Measurements from ENCODE around the gene IL1R1. TPM values are rescaled to one million over a fixed set of nuclear protein-coding genes. Genes with fewer than 3 reads are reported as not detected.

The IL1R1 gene
- total RNA-seq, 1 experiment from 2014 or later = 0.61 TPM

GRCh38 chr2:102172745-102173144, 30.2 kb downstream of the IL1R1 start:
- DNase-seq (ENCODE audit: low spot score) = no peak

- no peak for DNase-seq (ENCODE audit: low spot score)
These were observed 33.6 kb downstream of the IL1R1 start for GRCh38 chr2:102176172-102176571.

GRCh38 chr2:102177814-102178478, 35.4 kb downstream of the IL1R1 start:
- DNase-seq (ENCODE audit: low spot score) = no peak

GRCh38 chr2:102179061-102179460, 36.5 kb downstream of the IL1R1 start:
- no peak for DNase-seq (ENCODE audit: low spot score)

GRCh38 chr2:102179788-102180686, 37.5 kb downstream of the IL1R1 start:
- no peak for DNase-seq (ENCODE audit: low spot score)

GRCh38 chr2:102180687-102180999, 38.1 kb downstream of the IL1R1 start:
- no peak for DNase-seq (ENCODE audit: low spot score)

- no peak for DNase-seq (ENCODE audit: low spot score)
These were observed 38.8 kb downstream of the IL1R1 start for GRCh38 chr2:102181376-102181775.

DNA sequence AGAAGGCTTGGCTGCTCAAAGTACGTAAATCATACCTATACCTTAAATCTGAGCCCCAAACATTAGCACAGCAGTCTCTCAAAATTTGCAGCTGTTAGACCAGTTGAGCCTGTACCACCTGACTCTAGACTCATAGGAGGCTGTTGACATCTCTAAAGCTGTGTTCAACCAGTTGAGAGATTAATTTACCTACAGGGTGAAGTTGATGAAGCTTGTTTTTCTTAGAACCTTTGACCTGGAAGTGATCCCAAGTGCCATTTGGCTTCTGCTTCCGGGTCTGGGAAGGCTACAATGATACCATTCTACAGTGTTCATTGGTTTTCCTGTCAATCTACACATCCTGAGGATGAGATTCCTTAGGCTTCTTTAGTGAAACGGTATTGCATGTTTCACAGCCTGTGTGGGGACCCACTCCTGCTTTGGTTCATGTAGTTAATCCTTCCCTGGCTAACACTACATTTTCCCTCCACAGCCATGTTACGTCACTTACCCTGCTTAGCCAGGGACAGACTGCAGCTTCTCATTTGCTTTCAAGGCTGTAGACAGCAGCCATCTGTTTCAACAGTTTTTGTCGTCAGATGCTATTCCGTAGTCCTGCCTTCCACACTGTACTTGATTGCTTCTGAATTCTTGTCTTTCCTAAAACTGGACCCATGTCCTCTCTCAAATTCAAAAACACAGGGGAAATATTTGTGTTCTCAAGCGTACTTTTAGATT, 39.5 kb downstream of the IL1R1 start:
- no peak for DNase-seq (ENCODE audit: low spot score)

DNA sequence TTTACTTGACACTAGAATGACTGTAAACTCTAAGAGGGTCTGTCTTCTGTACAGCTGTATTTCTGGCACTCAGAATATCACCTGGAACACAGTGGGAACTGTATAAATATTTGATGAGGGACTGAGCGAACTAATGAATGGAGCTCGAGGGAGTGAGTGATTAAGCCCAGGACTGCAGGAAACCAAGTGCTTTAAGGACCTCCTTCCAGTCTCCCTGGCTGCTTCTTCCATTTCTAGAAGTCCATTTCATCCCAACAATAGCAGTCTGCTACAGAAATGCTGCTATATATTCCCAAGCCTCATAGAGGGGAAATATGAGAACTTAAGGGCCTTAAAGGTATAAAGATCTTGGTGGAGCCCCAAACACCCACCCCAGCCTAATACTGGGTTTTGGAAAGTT, 41.5 kb downstream of the IL1R1 start:
- no peak for DNase-seq (ENCODE audit: low spot score)

DNA sequence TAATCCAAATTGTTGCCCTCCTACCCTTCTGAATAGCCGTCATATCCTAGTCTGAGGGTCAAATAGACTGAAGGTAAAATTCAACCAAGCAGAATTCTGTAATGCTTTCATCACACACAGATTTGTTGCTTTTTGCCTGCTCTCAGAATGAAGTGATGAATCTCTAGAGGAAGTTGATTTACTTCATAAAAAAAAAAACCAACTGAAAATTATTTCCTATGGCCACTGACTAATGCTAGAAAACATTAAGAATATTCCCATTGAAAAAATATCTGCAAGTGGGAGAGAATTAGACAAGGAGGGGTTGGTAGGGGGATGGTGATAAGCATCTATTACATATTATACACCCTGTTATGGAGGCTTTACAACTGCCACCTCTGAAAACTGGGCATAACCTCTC, 42.0 kb downstream of the IL1R1 start:
- DNase-seq (ENCODE audit: low spot score) = no peak

- no peak for DNase-seq (ENCODE audit: low spot score)
These were observed 42.8 kb downstream of the IL1R1 start for GRCh38 chr2:102185347-102185746.

DNA sequence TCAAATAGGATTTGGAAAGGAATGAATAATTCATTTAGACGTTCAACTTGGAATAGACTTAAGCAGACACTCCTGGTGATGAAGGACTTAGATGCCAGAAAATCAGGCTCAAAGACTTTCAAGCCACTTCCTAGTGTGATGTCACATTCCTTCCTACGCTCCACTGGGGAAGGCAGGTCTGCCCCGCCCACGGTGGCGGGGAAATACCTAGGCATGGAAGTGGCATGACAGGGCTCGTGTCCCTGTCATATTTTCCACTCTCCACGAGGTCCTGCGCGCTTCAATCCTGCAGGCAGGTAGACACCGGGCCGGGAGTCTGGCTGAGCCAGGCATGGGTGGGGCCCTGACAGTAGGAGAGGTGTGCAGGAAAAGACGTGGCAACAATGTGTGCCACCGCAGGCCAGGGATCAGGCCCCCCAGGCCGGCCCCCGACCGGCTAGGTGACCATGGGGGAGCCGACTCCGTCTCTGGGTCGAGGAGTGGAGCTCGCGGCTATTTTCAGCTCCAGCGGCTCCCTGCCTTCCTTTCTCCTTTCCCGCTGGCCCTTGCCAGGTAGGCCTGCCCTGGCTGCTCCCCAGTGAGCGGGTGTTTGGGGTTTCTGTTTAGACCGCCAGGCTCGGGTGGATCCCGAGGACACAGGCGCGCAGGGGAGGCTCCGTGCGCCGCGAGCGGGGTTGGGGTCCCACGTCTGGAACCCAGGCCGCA, 44.4 kb downstream of the IL1R1 start, which contains the start of gene IL1RL2:
IL1RL2 (plus strand) TSS at position 233 of the 705 bp plus-strand sequence. CDS start 845 bp downstream, outside the sequence.
- DNase-seq (ENCODE audit: low spot score) = peak; percentile 69

- peak; percentile 69 for DNase-seq (ENCODE audit: low spot score)
These were observed 45.1 kb downstream of the IL1R1 start for GRCh38 chr2:102187496-102188150.

DNA sequence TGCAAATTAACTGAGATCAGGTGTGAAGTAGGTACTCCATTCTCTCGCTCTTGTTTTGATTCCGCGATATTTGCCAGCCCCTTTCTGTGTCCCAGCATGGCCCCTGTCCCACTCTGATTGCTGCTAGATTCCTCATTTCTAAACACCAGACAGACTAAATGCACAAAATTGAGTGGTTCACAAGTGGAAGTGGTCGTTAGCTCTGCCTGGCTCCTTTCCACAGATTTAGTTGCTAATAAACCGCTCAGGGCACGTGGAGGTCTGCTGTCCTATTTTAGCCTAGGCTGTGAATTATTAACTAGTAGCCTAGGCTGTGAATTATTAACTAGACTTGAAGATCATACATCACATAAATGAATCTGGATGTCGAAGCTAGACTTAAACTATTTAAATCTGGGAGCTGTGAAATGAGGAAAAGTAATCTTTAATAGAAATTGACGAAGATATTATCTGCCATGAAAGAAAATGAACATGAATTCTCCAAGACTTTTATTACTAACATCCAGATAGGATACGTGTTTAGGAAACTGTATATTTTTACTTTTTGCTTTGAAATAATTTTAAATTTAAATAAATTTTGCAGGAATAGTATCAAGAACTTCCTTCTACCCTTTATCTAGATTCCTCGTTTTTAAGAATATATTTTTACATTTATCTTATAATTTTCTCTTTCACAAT, 48.0 kb downstream of the IL1R1 start:
- peak; percentile 51 for DNase-seq (ENCODE audit: low spot score)

GRCh38 chr2:102191501-102191900, 49.0 kb downstream of the IL1R1 start:
- DNase-seq (ENCODE audit: low spot score) = no peak

GRCh38 chr2:102193074-102193473, 50.5 kb downstream of the IL1R1 start:
- no peak for DNase-seq (ENCODE audit: low spot score)

DNA sequence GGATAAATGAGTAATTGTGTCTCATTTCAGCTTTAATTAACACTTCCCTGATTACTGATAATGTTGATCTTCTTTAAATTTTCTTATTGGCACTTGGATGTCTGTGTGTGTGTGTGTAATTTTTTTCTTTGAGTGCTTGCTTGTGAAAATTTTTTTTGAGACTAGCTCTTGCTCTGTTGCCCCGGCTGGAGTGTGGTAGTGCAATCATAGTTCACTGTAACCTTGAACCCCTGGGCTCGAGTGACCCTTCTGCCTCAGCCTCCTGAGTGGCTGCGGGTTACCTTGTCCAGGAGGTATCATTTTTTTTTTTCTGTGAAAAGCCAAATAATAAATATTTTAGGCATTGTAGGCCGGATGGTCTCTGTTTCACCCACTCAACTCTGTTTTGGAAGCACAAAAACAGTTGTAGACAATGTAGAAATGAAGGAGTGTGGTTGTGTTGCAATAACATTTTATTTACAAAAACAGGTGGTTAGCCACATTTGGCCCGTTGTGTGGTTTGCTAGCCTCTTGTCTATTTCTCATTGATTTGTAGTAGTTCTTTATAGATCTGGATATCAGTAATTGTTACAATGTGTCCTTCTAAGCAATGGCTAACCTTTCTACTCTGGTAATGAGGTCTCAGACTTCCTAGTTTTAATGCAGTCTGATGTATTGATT, 52.2 kb downstream of the IL1R1 start:
- DNase-seq (ENCODE audit: low spot score) = no peak

DNA sequence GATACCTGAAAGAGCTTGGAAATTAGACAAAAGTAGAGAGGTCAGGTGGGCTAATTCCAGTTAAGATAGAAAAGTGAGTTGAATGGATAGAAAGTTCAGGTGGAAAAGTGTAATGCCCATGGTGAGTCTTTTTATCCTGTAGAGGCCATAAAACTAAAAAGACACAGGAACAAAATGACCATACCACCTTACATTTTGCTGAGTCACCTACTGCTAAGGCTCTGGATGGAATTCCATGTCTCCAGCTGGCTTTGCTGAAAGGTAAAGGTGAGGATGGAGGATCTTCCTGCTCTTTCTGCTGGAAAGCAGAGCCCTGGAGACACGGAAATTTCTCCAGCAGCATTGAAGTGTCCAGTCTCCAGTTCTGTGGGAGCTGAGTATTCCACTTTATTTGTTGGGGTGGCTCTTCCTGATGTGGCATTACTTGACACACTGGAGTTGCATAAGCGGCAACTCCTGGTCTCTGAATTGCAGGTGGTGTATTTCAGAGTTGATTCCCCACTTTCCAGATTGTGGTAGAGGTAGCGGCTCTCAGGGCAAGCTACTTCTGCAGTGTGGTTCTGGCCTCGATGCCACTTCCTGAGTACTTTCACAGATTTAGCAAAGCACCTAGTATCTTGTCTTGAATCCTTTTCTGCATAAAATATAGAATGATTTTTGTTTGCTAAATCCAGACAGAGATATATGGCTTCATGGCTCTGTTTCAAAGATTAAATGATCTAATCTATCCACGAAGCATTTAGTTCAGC, 55.0 kb downstream of the IL1R1 start:
- no peak for DNase-seq (ENCODE audit: low spot score)

DNA sequence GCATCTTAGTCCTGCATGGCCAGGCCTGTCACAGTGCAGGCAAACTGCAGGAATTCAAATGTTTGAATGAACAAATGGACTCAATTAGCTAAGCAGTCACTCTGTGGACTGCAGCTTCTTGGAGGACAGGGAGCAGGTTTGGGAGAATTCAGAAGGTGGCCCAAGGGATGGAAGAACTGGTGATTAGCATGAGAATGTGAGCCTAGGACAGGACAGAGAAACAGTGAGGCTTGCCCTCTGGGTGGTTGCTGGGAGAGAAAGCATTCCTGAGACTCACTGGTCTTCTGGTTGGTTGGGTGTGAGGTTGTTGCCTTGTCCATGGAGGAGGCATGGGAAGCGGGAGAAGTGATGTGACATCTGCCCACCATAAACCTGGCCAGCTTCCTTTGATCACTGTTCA, 58.0 kb downstream of the IL1R1 start:
- DNase-seq (ENCODE audit: low spot score) = no peak
